OCI-LY7 (cell line): ENCODE results near the gene FOXP3. TPM values are rescaled to one million over a fixed set of nuclear protein-coding genes. Genes with fewer than 3 reads are reported as not detected.

Source experiments
- BruUV-seq: library from RNA; stranded (reverse); fragments of 400-500 nt; replicated peaks from 2 replicates; lab custom pipeline; 2021; lab: Mats Ljungman, UMichigan
- CTCF ChIA-PET: fragments of 300-600 bp; sonication (Branson Sonifier 250); formaldehyde crosslinking; loops from one replicate; lab custom pipeline; 2022; ENCODE audit warnings: antibody characterized with exemption; ENCODE audit not compliant: unreplicated experiment; lab: Charles Lee
- POLR2A ChIA-PET: fragments of 300-600 bp; sonication (Branson Sonifier 250); formaldehyde crosslinking; loops from one replicate; lab custom pipeline; 2022; ENCODE audit warnings: antibody characterized with exemption; lab: Charles Lee
- DNase-seq: peaks from one replicate; pipeline ENCODE4 v3.0.0-alpha.2; 2015; ENCODE audit warnings: low spot score
- H2AFZ ChIP-seq: fragments of 200-600 bp; sonication (generic), shearing (Covaris generic); 2 replicates; pipeline ENCODE4 v1.6.1; 2014; ENCODE audit warnings: mild to moderate bottlenecking, antibody characterized with exemption, low read length, moderate library complexity
- H3K27ac ChIP-seq: fragments of 200-600 bp; sonication (generic); 2 replicates; pipeline ENCODE4 v1.5.1; 2014; ENCODE audit warnings: mixed run types, low read depth, mild to moderate bottlenecking, moderate library complexity, low read length, inconsistent platforms; ENCODE audit not compliant: poor library complexity, severe bottlenecking
- H3K36me3 ChIP-seq: fragments of 200-600 bp; sonication (generic); 2 replicates; pipeline ENCODE4 v1.6.1; 2014; ENCODE audit warnings: mild to moderate bottlenecking, antibody characterized with exemption, low read length, moderate library complexity, mixed read lengths; ENCODE audit not compliant: insufficient read depth
- H3K4me1 ChIP-seq: fragments of 200-600 bp; sonication (generic); 2 replicates; pipeline ENCODE4 v1.5.1; 2014; ENCODE audit warnings: mild to moderate bottlenecking, low read length; ENCODE audit not compliant: insufficient read depth, poor library complexity, severe bottlenecking
- H3K4me2 ChIP-seq: fragments of 200-600 bp; sonication (generic); 2 replicates; pipeline ENCODE4 v1.6.1; 2014; ENCODE audit warnings: mild to moderate bottlenecking, low read length
- H3K4me3 ChIP-seq: fragments of 200-600 bp; sonication (generic); 2 replicates; pipeline ENCODE4 v1.5.1; 2014; ENCODE audit warnings: mild to moderate bottlenecking, low read depth, low read length; ENCODE audit not compliant: poor library complexity, severe bottlenecking
- H3K79me2 ChIP-seq: fragments of 200-600 bp; sonication (generic); 2 replicates; pipeline ENCODE4 v1.6.1; 2016; ENCODE audit warnings: low read depth, mild to moderate bottlenecking, low read length, moderate library complexity, mixed read lengths; ENCODE audit not compliant: insufficient read depth
- H3K9me2 ChIP-seq: fragments of 200-600 bp; sonication (generic); 2 replicates; pipeline ENCODE4 v1.6.1; 2016; ENCODE audit warnings: mild to moderate bottlenecking, low read length, mixed read lengths; ENCODE audit not compliant: insufficient read depth
- H3K9me3 ChIP-seq: fragments of 200-600 bp; sonication (generic); 2 replicates; pipeline ENCODE4 v1.6.1; 2014; ENCODE audit warnings: mild to moderate bottlenecking, mixed run types, low read length, mixed read lengths
- H4K20me1 ChIP-seq: fragments of 200-600 bp; sonication (generic); 2 replicates; pipeline ENCODE4 v1.6.1; 2014; ENCODE audit warnings: mild to moderate bottlenecking, antibody characterized with exemption, low read length, moderate library complexity, mixed read lengths; ENCODE audit not compliant: insufficient read depth
- CTCF ChIP-seq: fragments of 200-600 bp; sonication (generic); conservative IDR thresholded peaks from 2 replicates; pipeline ENCODE4 v1.5.1; 2014; ENCODE audit warnings: mild to moderate bottlenecking, antibody characterized with exemption, low read length, moderate library complexity, mixed read lengths
- EZH2phosphoT487 ChIP-seq: fragments of 200-600 bp; sonication (generic); IDR thresholded peaks from 2 replicates; pipeline ENCODE4 v1.6.1; 2018; ENCODE audit warnings: low read depth, borderline replicate concordance, mild to moderate bottlenecking, mixed run types, antibody characterized with exemption, low read length, moderate library complexity, mixed read lengths
- intact Hi-C: fragments of 100-400 bp; cut with micrococcal nuclease; formaldehyde crosslinking; loops from one replicate; pipeline ENCODE4 v1.10.0; 2022; ENCODE audit not compliant: unreplicated experiment
- total RNA-seq, 2 experiments: library from RNA; depleted of rRNA in 1 of 2; stranded (reverse); fragments of >200 nt in 1 of 2; shearing (Covaris generic) in 1 of 2; gene quantifications; 2 replicates each; pipeline ENCODE4 v1.2.3, GENCODE V29; 2014 to 2022

Gene FOXP3
- total RNA-seq, 2 experiments from 2014 or later: 0.06 to 0.57 TPM

GRCh38 chrX:49286136-49286535 lies 21.6 kb upstream of the FOXP3 start:
- POLR2A ChIA-PET: no interaction called here
- Histone ChIP-seq H3K79me2 (no peaks in the 10 kb centered on the region), H3K4me2 (no peak overlapping the region), H3K9me2 (no peaks in the 10 kb centered on the region), H3K4me3 (no peak overlapping the region), H4K20me1 (no peaks in the 10 kb centered on the region), H2AFZ (no peak overlapping the region), H3K9me3 (no peaks in the 10 kb centered on the region), H3K27ac (no peak overlapping the region), H3K4me1 (no peaks in the 10 kb centered on the region), H3K36me3 (no peaks in the 10 kb centered on the region)
- intact Hi-C loops: no loop called here
- no peak for TF ChIP-seq EZH2phosphoT487
- no peak for TF ChIP-seq CTCF
- DNase-seq: no peak
- CTCF ChIA-PET: no interaction called here
- BruUV-seq: no TSS peak

DNA sequence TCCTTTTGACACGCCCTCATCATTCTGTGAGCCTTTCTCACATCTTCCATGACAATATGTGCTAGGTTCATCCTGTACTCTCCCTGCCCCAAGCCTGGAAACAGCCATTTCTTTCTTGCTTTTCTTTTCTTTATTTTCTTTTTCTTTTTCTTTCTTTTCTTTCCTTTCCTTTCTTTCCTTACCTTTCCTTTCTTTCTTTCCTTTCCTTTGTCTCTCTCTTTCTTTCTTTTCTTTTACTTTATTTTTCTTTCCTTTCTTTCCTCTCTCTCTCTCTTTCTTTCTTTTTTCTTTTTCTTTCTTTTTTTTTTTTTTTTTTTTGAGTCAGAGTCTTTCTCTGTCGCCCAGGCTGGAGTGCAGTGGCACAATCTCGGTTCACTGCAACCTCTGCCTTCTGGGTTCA lies 19.7 kb upstream of the FOXP3 start:
- CTCF ChIA-PET: no interaction called here
- H3K9me2 ChIP-seq: no peaks in the 10 kb centered on the region
- no peak overlapping the region for H3K4me2 ChIP-seq

More for the DNA sequence above, 19.7 kb upstream of the FOXP3 start:
- Histone ChIP-seq H3K27ac (no peak overlapping the region), H2AFZ (no peak overlapping the region), H3K4me3 (no peak overlapping the region), H3K4me1 (no peaks in the 10 kb centered on the region), H3K9me3 (no peaks in the 10 kb centered on the region), H3K79me2 (no peaks in the 10 kb centered on the region), H4K20me1 (no peaks in the 10 kb centered on the region), H3K36me3 (no peaks in the 10 kb centered on the region)
- no TSS peak for BruUV-seq
- POLR2A ChIA-PET: no interaction called here
- intact Hi-C loops: no loop called here
- DNase-seq: no peak
- TF ChIP-seq EZH2phosphoT487 (no peak), CTCF (no peak)
